GM13976 (cell line): Measurements from ENCODE around the gene C14orf132.

Experiments used
- DNase-seq: peaks from one replicate; pipeline ENCODE4 v3.0.0; 2012; ENCODE audit warnings: low spot score
- CTCF ChIP-seq: IDR thresholded peaks from 2 replicates; pipeline ENCODE4 v1.5.1; 2012; ENCODE audit warnings: borderline replicate concordance, mild to moderate bottlenecking; ENCODE audit not compliant: insufficient read depth; ENCODE audit errors: extremely low read depth, missing control alignments, control extremely low read depth
- in situ Hi-C: fragments of 300-500 bp; cut with MboI; formaldehyde crosslinking; loops from one replicate; pipeline ENCODE4 v1.12.0; 2022; ENCODE audit warnings: low sequenced_read_pairs, mixed read lengths, inconsistent platforms; ENCODE audit not compliant: unreplicated experiment

The C14orf132 gene

GRCh38 chr14:96105926-96106441, 66.8 kb downstream of the C14orf132 start:
- DNase-seq: no peak
- in situ Hi-C loops: loop anchor here (25.0 kb wide), 1 partner anchor 331 kb away; no protein-coding TSS in a partner anchor
- no peak for TF ChIP-seq CTCF

DNA sequence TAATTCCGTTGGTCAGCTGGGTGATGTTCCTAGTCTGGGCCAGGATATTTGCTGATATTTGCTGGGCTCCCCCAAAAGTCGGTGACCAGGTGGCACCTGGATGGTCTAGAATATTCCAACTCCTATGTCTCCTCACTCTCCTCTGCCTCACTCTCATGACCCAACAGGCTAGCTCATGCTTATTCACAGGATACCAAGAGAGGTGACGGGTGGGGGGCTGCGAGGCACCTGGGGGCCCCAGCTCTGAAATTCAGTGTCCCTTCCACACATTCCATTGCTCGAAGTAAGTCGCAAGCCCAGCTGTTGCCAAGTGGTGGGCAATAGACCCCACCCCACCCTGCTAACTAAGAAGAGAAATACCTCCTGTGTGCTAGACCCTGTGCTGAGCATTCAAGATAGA, 67.7 kb downstream of the C14orf132 start:
- in situ Hi-C loops: loop anchor here (25.0 kb wide), 1 partner anchor 330 kb away; no protein-coding TSS in a partner anchor
- no peak for TF ChIP-seq CTCF
- DNase-seq: no peak

GRCh38 chr14:96108061-96108795, 69.1 kb downstream of the C14orf132 start:
- no peak for TF ChIP-seq CTCF
- in situ Hi-C loops: loop anchor here (25.0 kb wide), 1 partner anchor 329 kb away; no protein-coding TSS in a partner anchor
- DNase-seq: no peak

- no peak for DNase-seq
- TF ChIP-seq CTCF: no peak
- in situ Hi-C loops: loop anchor here (25.0 kb wide), 1 partner anchor 328 kb away; no protein-coding TSS in a partner anchor
These were observed 69.7 kb downstream of the C14orf132 start for GRCh38 chr14:96108911-96109310.

- in situ Hi-C loops: loop anchor here (25.0 kb wide), 1 partner anchor 328 kb away; no protein-coding TSS in a partner anchor
- DNase-seq: no peak
- TF ChIP-seq CTCF: no peak
These were observed 70.6 kb downstream of the C14orf132 start for GRCh38 chr14:96109596-96110355.

- DNase-seq: no peak
- in situ Hi-C loops: loop anchor here (25.0 kb wide), 1 partner anchor 325 kb away; no protein-coding TSS in a partner anchor
- TF ChIP-seq CTCF: no peak
These were observed 72.9 kb downstream of the C14orf132 start for GRCh38 chr14:96112032-96112431.
